Activated T-cell treated with anti-CD3 and anti-CD28 coated beads, Interleukin-2, amount 50 U/mL, for 48 hours (primary cell): ENCODE results near the gene COPB2.
A peak's percentile ranks its signal among the peaks of the same experiment; 100 is the strongest.

Experiments used
- DNase-seq, 2 experiments: peaks; one replicate each; pipeline ENCODE4 v3.0.0-alpha.2; 2020

COPB2 gene

GRCh38 chr3:139326131-139326530 lies 63.3 kb downstream of the COPB2 start:
- DNase-seq, result no peak

GRCh38 chr3:139325551-139325950 lies 63.9 kb downstream of the COPB2 start:
- no peak for DNase-seq

GRCh38 chr3:139324456-139324855 lies 65.0 kb downstream of the COPB2 start:
- DNase-seq, result no peak

DNA sequence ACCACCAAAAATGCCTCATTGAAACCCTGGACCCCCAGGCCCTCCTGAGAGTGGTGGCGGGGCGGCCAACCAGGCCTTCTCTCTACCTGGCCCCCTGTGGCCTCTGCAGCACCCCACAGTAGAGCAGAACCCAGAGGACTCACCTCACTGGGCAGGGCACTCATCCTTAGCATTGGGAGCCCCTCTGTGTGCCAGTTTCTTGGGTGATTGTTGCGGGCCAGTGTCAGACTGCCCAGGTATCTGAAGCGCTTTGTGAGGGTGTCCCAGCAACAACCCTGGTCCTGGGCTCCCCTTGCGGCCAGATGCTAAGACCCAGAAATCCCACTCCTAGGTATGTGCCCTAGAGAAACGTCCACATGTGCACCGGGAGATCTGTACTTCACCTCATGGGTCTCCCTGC lies 66.3 kb downstream of the COPB2 start:
- DNase-seq, result no peak

GRCh38 chr3:139322346-139322745 lies 67.1 kb downstream of the COPB2 start:
- DNase-seq, result no peak

DNA sequence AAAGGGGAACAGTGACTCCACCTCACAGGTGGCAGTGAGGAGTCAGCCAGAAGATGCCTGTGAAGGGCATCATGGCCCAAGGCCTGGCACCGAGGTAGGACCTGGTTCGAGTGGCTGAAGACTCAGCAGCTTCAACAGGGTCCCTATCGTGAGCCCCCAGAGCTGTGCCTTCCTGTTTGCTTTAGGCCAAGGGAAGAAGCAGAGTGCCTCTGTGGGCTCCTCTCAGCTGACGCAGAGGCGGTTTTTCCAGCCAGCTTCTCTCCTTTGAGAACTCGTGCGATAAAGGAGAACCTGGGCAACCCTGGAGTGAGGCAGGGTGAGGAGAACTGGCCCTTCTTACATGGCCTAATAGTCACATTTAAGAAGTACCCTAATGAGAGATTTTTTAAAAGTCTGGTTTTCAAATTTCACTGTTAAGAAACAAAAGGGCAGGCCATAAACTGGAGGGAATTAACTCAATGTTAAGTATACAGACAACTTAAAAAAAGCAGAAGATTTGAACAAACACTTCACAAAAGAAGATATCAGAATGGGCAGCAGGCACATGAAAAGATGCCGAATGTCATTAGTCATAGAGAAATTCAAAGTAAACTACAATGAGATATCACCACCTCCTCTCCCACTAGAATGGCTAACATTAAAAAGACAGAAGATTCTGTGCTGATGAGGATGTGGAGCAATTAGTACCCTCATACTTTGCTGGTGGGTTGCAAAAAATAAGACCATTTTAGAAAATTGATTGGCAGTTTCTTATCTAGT lies 68.7 kb downstream of the COPB2 start:
- DNase-seq, result no peak

DNA sequence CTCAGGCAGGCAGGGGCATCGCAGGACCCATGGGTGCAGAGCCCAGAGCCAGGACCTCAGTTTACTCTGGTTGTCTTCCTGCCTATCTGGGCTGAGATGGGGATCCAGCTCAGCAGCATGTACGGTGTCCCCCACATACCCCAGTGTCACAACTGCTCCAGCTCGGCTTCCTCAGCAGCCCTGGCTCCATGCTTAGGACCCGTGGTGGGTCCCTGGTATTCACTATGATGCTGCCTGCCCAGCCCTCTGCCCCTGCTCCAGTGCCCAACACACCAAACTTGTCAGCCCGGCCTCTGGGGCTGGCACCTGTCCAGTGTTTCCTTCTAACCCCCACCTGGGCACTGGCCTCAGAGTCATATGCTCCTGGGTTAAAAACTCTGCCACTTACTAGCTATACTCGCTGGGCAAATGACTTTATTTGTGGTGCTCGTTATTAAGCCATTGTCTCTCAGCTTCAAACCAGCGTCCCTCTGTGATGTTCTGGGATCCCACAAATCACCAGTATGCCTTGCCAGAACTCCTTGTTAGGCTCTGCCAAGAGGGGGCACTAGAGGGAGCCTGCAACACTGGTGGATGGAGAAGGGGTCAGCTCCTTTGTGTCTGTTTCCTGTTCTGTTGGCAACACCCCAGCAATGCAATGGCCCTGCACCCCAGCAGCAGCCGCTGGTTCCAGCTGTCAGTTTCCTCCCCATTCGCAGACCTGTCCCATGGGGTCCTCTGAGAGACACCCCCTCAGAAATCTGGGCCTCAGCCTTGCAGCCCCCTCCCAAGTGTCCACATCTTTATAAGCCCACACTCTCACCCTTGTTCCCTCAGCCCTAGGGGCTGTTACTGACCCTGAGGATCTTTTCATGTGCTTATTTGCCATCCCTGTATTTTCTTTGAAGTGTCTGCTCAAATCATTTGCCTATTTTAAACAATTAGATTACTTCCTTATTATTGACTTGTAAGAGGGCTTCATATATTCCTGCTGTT lies 69.7 kb downstream of the COPB2 start:
- peak in 1 of 2 experiments; percentile 24 for DNase-seq

DNA sequence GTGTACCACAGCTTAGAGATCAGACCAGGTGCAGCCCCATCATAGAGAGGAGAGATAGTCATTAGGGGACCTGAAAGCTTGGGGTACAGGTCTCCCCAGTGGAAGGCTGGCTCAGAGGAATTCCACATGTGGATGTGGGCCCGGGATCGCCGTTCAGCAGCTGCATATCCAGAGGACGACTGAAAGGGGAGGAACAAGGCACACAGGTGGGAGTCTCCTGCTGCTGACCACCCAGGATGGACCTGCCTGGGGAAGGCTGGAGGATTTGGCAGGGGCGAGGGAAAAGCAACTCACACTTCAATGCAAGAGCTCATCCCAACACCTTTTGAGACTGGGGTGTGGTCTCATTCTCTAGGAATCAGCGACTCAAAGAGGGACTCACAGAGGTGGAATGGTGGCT lies 70.6 kb downstream of the COPB2 start:
- DNase-seq, result no peak

DNA sequence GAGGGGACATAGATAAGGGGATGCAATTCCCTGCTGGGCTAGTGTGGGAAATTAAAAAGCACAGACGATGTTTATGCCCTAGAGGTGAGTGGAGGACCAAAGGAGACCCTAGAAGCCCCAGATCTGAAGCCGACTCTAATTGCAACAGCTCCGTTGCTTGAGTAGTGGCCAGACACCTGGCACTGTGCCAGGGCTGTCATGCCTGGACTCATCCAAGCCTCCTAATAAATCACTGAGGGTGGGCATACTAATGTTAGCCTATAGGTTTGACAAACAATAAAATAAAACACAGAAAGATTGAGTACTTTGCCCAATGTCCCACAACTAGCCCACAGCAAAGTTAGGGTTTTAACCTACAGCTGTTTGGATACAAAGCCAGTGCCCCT lies 71.0 kb downstream of the COPB2 start:
- DNase-seq, result no peak

DNA sequence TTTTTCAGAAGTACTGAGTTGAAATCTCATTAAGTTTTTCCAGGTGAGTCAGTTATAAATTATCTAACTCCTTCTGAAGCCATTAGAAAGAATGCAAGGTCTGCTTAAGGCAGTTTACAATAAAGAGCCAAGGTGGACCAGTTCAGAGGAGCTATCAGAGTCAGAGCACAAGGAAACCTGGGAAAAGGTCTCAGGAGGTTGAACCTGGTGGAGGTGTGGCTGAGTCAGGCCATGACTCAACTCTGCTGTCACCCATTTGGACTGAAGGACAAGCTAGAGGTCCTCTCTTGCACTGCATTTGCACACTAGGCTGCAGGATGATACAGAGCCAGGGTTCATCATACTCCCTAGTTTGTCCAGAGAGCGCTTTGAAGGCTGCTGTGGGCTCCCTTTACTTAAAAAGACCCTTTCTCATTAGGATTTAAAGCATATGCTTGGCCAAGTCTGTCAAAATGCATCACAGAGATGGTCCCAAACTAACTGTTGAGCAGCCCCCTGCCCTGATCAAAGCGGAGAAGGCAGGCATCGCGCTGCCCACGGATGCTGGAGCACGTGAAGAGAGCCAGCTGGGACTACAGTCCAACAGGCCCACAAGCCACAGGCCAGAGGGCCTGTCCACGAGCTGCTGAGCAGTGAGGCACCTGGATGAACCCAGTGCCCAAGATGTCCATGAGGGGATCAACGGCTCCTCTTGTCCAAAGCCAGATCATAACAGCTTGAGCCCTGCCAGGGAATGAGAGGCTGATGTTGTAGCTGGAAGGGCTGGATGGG lies 71.6 kb downstream of the COPB2 start:
- no peak for DNase-seq

DNA sequence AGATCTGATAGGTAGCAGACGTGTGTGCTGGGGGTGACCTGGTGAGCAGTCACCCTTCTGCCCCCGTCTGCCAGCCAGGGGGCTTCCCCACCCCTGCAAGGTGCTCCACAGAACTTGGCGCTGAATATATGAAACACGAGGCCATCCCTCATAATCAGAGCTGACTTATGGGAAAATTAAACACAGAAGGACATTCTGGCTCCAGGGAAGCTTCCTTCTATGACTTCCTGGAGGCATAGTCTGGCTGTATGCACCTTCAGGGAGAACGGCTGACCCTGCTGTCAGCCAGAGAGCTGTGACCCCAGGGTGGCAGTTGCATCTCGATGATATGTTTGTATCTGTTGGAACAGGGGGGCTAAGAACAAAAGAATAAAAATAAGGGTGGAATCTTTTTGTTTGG lies 72.2 kb downstream of the COPB2 start:
- DNase-seq, result no peak

- DNase-seq, result no peak
These were observed 75.5 kb downstream of the COPB2 start for GRCh38 chr3:139313921-139314320.

GRCh38 chr3:139312959-139313358 lies 76.5 kb downstream of the COPB2 start:
- no peak for DNase-seq

GRCh38 chr3:139312416-139312815 lies 77.0 kb downstream of the COPB2 start:
- DNase-seq, result no peak

DNA sequence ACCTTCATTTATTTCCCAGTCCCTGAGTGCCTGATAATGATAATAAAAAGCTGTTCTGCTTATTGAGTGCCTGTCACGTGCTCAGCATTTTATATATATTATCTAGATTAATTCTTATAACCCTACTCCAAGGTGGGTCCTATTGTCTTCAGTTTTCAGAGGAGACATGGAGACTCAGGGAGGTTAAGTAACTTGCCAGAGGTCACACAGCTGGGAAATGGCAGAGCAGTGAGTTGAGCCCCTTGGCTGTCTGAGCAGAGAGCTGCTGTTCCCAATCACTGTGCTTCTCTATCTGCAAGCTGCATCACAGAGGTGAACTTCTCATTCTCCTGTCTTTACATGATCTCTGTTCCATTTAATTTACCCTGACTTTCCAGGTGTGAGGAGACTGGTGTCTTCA lies 77.9 kb downstream of the COPB2 start:
- DNase-seq, result no peak

DNA sequence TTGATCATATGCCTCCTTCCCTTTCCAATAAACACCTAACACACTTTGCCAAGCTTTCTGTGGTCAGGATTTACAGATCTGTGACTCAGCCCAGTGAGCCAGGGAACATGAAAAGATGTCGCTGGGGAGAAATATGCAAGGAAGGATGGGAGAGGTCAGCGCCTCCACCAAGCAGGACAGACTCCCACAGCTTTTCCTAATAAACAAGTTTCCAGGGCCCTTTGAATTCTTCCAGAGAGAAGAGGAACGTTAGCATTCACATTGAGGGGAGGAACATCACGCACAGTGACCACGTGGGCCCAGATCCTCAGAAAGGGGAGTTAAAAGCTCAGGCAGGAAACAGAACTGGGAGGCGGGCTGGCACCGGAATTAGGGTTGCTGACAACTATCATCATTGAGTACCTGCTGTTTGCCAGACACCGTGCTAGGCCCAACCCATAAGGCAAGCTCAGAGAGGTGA lies 78.9 kb downstream of the COPB2 start:
- DNase-seq, result no peak

GRCh38 chr3:139309880-139310279 lies 79.6 kb downstream of the COPB2 start:
- DNase-seq, result no peak

DNA sequence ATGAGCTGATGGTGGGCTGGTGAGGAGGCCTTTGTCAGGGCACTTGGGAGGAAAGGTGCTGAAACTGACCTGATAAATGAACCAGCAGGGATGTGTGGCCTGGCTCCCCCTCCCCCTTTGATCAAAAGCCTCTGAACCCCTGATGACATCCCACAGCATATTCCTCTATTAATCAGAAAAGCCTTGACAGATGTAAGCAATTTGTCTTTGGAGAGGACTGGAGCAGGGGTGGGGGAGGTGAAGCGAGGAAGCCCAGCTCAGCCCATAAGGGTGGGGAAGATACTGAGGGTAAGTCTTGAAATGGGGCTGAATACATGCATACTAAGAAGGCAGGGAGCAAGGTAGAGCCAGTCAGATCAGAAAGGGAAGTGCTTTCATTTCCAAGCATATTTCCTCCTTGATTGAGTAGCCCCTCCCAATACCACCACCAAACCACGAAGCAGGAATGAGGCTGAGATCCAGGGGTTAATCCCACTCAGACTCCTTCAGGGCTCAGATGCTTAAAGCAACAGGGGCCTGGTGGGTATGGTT lies 80.3 kb downstream of the COPB2 start:
- no peak for DNase-seq

DNA sequence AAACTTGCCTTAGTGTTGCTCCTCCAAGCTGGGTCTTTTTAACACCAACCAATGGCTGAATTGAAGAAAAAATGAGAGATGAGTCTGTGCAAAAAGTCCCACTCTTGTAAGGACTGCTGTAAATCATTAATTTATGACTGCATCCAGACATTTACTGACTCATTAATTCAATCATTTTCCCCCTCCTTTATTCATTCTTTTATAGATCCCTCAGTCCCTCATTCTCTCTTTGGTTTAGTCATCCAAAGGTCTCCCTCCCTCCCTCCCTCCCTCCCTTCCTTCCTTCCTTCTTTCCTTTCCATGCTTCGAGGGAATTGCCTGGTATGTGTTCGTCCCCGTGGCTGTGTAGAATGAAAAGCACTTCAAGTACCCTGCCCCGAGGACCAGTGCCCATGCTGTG lies 80.9 kb downstream of the COPB2 start:
- no peak for DNase-seq

GRCh38 chr3:139307601-139308555 lies 81.6 kb downstream of the COPB2 start:
- DNase-seq, result no peak
